ENCODE results near the gene RAD51B. TPM values are rescaled to one million over a fixed set of nuclear protein-coding genes. Genes with fewer than 3 reads are reported as not detected.

Gene RAD51B
- total and polyA plus RNA-seq, 9 of the 15 experiments (the other 6 are each of a cell fraction or from before 2014, with no cell fraction given), result 8.5 to 17.3 (median 11.3) TPM

DNA sequence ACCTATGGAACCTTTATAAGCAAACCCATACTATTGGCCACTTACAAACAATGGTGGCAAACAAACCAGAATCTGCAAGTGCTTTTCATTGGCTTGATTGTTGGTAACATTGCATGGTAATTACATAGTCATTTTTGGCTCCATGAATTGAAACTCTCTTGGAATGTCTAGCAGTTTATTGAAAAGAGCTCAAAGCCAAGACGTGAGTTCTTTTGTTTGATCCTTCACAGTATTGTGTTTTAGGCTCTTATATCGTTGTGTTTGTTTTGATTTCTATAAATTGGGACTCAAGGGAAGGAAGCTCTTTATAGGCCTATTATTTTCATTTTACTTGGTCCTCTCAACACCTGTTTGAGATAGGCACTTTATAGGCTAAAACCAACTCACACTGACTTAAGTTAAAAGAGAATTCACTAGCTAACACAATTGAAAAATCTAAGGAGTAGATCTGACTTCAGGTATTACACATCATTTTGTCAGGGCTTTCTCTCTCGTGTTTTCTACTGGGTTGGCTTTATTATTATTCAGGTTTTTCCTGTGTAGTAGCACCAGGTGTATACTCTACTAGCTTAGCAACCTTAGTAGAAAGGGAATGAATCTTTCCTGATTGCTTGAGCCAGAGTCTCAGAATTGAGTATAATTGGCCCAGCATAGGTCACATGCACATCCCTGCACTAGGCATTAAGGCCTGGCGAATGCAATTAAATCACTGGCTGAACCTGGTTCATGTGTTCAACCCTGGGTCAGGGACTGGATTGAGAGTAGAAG, 341.4 kb downstream of the RAD51B start (continued):
- TF ChIP-seq NFYB (IDR thresholded peaks at IDR 0.05; ENCODE audit: extremely low read depth, insufficient read length) (no peak), ZNF589 (CRISPR knock-in tag; IDR thresholded peaks at IDR 0.05; ENCODE audit: low read depth) (no peak), ILF3 (IDR thresholded peaks at IDR 0.05; ENCODE audit: borderline replicate concordance) (no peak), MYBL2 (IDR thresholded peaks at IDR 0.05; ENCODE audit: low read depth) (no peak), MYBL2 (CRISPR knock-in tag; IDR thresholded peaks at IDR 0.05; ENCODE audit: borderline replicate concordance) (no peak), CHD2 (IDR thresholded peaks at IDR 0.05; ENCODE audit: low read depth, low read length) (no peak), ZNF766 (CRISPR knock-in tag; conservative IDR thresholded peaks at IDR 0.05) (no peak), JUND (IDR thresholded peaks at IDR 0.05; ENCODE audit: borderline replicate concordance, low read depth, low read length) (no peak), JUND (tag; IDR thresholded peaks at IDR 0.05; ENCODE audit: borderline replicate concordance, low read depth, low read length) (no peak)
- TF ChIP-seq, protein P1, sequence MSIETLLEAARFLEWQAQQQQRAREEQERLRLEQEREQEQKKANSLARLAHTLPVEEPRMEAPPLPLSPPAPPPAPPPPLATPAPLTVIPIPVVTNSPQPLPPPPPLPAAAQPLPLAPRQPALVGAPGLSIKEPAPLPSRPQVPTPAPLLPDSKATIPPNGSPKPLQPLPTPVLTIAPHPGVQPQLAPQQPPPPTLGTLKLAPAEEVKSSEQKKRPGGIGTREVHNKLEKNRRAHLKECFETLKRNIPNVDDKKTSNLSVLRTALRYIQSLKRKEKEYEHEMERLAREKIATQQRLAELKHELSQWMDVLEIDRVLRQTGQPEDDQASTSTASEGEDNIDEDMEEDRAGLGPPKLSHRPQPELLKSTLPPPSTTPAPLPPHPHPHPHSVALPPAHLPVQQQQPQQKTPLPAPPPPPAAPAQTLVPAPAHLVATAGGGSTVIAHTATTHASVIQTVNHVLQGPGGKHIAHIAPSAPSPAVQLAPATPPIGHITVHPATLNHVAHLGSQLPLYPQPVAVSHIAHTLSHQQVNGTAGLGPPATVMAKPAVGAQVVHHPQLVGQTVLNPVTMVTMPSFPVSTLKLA (conservative IDR thresholded peaks at IDR 0.05), result no peak

Measured in K562 (cell line).